Osteocyte (in vitro differentiated cells): ENCODE data around the gene SAPCD2. TPM values are rescaled to one million over a fixed set of nuclear protein-coding genes. Genes with fewer than 3 reads are reported as not detected.

ENCODE experiments used
- DNase-seq: peaks from one replicate; pipeline ENCODE4 v3.0.0; 2021; ENCODE audit warnings: mixed read lengths; ENCODE audit not compliant: unreplicated experiment; ENCODE audit errors: extremely low spot score
- H3K27ac Mint-ChIP-seq: one replicate; pipeline ENCODE4 v1.8.0; 2021; ENCODE audit warnings: mild to moderate bottlenecking, mixed read lengths; ENCODE audit not compliant: unreplicated experiment
- H3K27me3 Mint-ChIP-seq: one replicate; pipeline ENCODE4 v1.8.0; 2021; ENCODE audit warnings: mixed read lengths; ENCODE audit not compliant: unreplicated experiment
- H3K36me3 Mint-ChIP-seq: one replicate; pipeline ENCODE4 v1.8.0; 2021; ENCODE audit warnings: mixed read lengths; ENCODE audit not compliant: unreplicated experiment
- H3K4me1 Mint-ChIP-seq: one replicate; pipeline ENCODE4 v1.8.0; 2021; ENCODE audit warnings: mixed read lengths; ENCODE audit not compliant: unreplicated experiment
- H3K4me3 Mint-ChIP-seq: one replicate; pipeline ENCODE4 v1.8.0; 2021; ENCODE audit warnings: mild to moderate bottlenecking, moderate library complexity, mixed read lengths; ENCODE audit not compliant: unreplicated experiment
- H3K9me3 Mint-ChIP-seq: one replicate; pipeline ENCODE4 v1.8.0; 2021; ENCODE audit warnings: mixed read lengths; ENCODE audit not compliant: unreplicated experiment
- CTCF ChIP-seq: fragments of 200-600 bp; sonication (generic); IDR thresholded peaks from 2 replicates; pipeline ENCODE4 v1.5.0; 2021; ENCODE audit warnings: antibody characterized with exemption, mild to moderate bottlenecking, moderate library complexity
- total RNA-seq: library from RNA; stranded (reverse); gene quantifications from 2 replicates; pipeline ENCODE4 v1.2.1, GENCODE V29; 2021

SAPCD2 gene
- total RNA-seq, 1 donor from 2014 or later, result 3.1 TPM

DNA sequence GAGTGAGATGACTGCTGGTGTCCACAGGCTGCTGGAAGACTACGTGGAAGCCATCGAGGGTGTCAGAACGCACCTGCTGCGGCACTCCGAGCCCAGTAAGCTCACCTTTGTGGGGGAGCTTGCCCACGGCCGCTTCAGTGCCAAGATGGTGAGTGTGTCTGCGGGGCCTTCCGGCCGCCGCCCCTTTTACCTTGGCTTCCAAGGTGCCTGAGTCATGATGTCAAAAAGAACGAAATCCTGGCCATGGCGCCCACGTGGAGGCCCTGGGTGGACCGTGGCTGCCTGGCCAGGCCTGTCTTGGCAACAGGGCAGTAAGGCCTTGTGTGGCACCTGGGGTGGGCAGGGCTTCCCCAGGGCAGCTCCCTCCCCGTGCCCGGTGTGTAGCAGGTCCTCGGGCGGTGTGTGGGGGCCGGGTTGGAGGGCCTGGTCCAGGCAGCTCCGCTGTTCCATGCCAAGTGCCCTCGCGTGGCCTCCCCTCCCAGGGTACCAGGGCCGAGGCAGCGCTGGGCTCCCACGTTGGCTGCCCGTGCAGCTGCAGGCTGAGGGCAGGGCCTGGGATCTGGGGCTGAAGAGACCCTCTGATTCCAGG lies 36.4 kb upstream of the SAPCD2 start:
- DNase-seq, result no peak
- H3K4me1 Mint-ChIP-seq, result no peaks in the 10 kb centered on the region
- H3K4me3 Mint-ChIP-seq, result no peak overlapping the region
- no peak for TF ChIP-seq CTCF
- no peaks in the 10 kb centered on the region for H3K27me3 Mint-ChIP-seq
- H3K9me3 Mint-ChIP-seq, result no peaks in the 10 kb centered on the region
- H3K27ac Mint-ChIP-seq, result no peak overlapping the region
- peaks cover 10% of the 10 kb centered on the region for H3K36me3 Mint-ChIP-seq

GRCh38 chr9:137105814-137106661 lies 35.7 kb upstream of the SAPCD2 start:
- no peak overlapping the region for H3K4me3 Mint-ChIP-seq
- peaks cover 10% of the 10 kb centered on the region for H3K36me3 Mint-ChIP-seq
- no peaks in the 10 kb centered on the region for H3K4me1 Mint-ChIP-seq
- no peak overlapping the region for H3K27ac Mint-ChIP-seq
- DNase-seq, result no peak
- no peak for TF ChIP-seq CTCF
- H3K9me3 Mint-ChIP-seq, result no peaks in the 10 kb centered on the region
- no peaks in the 10 kb centered on the region for H3K27me3 Mint-ChIP-seq

GRCh38 chr9:137103206-137103999 lies 33.0 kb upstream of the SAPCD2 start:
- Mint-ChIP-seq H3K27ac (no peak overlapping the region), H3K4me1 (no peaks in the 10 kb centered on the region), H3K4me3 (no peak overlapping the region), H3K9me3 (no peaks in the 10 kb centered on the region), H3K36me3 (peaks cover 18% of the 10 kb centered on the region), H3K27me3 (no peaks in the 10 kb centered on the region)
- DNase-seq, result no peak
- no peak for TF ChIP-seq CTCF

DNA sequence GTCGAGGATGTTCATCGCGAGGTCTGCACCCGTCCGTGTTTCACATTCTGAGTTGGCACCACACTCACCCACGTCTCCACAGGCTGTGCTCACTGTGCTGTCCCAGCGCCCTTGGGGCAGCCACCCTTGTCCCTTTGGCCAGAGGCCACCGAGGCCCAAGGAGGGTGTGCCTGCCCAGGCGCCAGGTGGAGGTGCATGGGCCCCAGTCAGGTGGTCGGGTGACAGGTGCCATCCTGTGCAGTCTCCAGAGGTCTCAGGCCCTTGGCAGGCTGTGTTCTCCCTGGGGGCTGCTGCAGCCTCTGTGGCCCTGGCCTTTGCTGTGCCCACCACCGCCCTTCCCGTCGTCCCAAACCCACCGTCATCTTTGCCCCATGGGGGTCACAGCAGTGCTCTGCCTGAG lies 28.9 kb upstream of the SAPCD2 start:
- TF ChIP-seq CTCF, result no peak

More for the DNA sequence above, 28.9 kb upstream of the SAPCD2 start:
- H3K36me3 Mint-ChIP-seq, result peaks cover 26% of the 10 kb centered on the region
- H3K9me3 Mint-ChIP-seq, result no peaks in the 10 kb centered on the region
- H3K27ac Mint-ChIP-seq, result no peak overlapping the region
- no peak for DNase-seq
- no peaks in the 10 kb centered on the region for H3K27me3 Mint-ChIP-seq
- H3K4me1 Mint-ChIP-seq, result no peaks in the 10 kb centered on the region
- H3K4me3 Mint-ChIP-seq, result no peak overlapping the region
